Stimulated activated CD4-positive, alpha-beta T cell treated with anti-CD3 and anti-CD28 coated beads, Interleukin-12 subunit alpha, Interleukin-12 subunit beta, amount 100 ng/mL, for 48 hours (primary cell): ENCODE measurements around the gene STK10.

Source experiments
- DNase-seq, 3 donors: peaks; one replicate each; pipeline ENCODE4 v3.0.0-alpha.2; 2020; ENCODE audit warnings: low read depth in 2 of 3, low spot score in 1 of 3

The STK10 gene

DNA sequence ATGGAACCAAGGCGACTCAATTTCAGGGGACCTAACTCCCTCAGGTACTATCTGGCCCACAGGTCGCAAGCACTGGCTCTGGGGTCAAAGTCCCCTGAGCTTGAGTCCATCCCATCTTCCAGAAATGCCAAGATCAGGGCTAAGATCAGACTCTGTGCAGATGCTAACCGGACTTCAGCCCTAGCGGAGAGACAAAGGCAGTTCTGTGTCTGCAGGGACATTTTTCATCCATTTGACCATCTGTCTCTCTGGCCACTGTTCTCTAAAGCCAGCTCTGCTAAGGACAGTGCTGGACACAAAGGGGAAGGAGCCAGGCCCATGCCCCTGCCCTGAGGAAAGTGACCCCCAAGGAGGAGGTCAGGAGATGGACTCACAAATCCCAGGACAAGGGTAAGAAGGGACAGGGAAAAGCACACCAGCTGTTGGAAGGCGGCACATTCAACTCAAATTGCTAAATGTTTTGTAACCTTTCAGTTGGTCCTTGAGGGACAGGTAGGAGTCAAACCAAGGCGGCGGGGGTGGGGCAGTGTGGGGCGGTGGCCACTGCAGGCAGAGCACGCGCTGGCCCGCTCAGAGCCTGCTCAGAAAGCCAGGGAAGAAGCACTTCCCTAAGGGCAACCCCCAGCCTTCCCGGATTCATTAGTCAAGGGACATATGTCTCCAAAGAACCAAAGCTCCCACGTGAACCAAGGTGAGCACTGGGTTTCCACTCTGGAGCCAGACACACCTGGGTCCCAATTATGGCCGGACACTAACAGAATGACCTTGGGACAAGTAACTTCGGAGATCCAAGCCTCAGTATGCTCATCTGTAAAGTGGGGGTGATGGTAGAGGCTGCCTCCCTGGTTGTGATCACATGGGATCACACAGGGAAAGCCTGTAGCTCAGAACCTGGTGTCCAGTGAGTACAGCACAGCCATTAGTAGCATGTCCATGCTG lies 42.8 kb downstream of the STK10 start:
- no peak for DNase-seq

DNA sequence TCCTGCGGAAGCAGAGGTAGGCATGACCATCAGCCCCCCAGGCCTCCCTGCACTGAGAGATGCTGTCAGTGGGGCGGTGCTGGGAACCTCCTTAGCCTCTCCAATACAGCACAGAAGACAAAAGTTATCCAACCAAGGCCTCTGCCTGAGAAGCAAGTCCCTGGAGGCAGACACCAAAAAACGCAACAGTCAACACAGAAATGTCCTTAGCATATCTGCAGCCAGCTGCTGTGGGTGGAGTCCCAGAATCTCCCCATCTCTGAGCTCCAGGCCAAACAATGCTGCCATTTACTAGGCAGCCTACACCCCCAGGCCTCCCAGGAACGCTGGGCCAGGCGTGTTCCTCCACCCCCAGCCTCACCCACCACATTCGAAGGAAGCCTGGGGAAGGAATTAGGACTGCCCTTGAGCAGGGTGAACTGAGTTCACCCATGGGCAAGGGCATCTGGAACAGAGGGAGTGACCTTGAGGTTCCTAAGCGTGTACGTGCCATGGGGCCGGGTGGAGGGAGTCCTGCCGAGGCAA lies 43.7 kb downstream of the STK10 start:
- DNase-seq, result no peak

DNA sequence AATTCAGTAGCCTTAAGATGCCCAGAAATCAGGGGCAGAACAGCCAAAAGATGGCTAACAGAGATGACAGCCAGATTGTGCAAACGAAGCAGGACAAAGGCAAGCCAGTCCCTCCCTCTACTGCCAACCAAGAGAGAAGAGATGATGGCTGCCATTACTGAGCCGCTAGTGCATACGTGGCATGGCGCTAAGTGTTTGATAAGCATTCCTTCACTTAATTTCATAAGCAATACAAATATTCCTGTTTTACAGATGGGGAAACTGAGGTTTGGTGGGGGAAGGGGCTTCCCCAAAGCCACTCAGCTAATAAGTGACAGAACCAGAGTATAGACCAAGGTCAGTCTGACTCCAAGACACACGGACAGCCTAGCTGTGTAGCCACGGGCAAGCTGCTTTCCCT lies 44.1 kb downstream of the STK10 start:
- DNase-seq, result no peak

DNA sequence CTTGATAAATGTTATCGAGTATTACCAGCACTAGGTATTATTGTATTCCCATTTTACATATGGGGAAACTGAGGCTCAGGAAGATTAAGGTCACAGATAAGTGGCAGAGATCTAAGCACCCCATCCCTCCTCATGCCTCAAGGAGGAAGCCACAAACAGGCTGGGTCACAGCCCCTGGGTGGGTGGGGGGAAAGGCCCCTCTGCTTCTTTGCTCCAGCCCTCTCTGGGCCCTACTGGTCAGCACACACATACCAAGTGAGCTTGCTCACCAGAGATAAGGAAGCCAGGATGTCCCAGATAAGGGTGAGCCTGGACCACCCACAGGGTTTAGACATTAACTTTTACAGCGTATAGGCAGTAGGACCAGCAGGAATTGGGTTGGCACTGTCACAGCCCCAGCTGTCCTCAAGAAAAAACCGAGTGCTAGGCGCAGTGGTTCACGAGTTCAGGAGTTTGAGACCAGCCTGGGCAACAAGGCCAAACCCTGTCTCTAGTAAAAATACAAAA lies 45.3 kb downstream of the STK10 start:
- DNase-seq, result no peak

DNA sequence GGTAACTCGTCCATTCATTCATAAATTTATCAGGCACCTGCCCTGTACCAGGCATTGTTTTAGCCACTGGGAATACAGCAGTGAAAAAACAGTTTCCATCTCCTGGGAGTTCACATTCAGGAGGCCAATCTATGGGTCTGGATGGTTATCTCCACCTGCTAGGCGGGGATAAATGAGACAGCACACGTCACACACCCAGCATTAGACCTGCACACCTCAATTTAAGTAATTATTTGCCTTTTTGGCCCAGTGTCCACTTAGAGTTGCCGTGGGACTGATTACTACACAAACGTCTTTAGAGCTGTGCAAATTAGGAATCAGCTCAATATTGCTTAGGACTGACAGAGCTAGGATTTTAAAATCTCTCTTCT lies 46.1 kb downstream of the STK10 start:
- no peak for DNase-seq

DNA sequence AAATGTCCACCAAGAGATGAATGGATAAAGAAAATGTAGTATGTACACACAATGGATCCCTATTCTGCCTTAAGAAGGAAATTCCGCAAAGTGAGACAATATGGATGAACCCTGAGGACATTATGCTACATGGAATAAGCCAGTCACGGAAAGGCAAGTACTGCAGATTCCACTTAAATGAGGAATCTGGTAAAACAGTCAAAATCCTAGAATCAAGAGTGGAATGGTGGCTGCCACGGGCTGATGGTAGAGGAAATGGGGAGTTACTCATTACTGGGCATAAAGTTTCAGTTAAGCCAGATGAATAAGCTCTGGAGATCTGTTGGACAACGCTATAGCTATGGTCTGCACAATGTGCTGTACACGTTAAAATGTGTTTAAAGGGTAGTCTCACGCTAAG lies 47.2 kb downstream of the STK10 start:
- DNase-seq, result no peak

DNA sequence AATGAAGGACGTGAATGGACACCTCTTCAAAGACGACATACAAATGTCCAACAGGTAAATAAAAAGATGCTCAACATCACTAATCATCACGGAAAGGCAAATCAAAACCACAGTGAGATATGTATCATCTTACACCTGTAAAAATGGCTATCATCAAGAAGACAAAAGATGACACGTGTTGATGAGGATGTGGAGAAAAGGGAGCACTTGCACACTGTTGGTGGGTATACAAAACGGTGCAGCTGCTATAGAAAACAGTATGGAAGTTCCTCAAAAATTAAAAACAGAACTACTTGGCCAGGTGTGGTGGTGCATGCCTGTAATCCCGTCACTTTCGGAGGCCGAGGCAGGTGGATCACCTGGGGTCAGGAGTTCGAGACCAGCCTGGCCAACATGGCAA lies 47.9 kb downstream of the STK10 start:
- DNase-seq, result no peak

DNA sequence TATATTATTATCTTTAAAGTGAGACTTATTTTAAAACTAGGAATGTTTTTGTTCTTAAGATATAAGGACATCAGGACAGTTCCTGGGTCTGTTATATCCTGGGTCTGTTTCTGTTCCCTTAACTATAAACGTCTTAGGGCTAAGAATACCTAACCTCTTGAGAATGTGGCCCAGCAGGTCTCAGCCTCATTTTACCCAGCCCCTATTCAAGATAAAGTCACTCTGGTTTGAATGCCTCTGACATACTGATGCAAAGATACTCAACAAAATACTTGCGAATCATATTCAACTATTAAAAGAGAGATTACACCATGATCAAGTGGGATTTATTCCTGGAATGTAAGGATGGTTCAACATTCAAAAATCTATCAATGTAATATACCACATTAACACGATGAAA lies 51.0 kb downstream of the STK10 start:
- no peak for DNase-seq

DNA sequence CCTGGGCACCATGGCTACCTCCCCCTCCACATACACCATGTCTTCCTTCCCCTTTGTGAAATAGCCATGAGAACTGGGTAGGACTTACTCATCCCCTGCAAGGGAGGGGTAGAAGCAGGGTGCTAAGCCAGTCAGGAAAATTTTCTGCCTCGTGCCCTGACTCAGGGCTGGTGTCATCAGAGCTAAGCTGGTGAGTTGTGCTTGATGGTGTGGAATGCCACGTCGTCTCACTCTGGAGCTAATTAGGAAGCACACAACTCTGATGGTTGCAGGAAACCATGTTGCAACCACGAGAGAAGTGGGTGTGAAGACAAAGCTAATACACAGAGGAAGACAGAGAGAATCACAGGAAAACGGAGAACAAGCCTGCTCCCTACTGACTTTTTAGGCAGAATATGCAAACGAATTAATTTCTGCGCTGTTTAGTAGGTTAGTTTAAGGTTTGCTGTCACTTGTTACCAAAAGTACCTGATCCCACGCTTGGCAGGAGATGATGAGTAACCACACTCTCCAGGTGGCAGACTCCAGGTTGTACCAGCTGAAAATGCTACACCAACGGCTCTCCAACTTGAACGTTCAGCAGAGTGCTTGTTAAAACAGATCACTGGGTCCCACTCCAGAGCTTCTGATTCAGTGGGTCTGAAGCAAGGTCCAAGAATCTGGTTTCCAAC lies 54.5 kb downstream of the STK10 start:
- peak; percentile 46 to 59 (median 51) for DNase-seq

DNA sequence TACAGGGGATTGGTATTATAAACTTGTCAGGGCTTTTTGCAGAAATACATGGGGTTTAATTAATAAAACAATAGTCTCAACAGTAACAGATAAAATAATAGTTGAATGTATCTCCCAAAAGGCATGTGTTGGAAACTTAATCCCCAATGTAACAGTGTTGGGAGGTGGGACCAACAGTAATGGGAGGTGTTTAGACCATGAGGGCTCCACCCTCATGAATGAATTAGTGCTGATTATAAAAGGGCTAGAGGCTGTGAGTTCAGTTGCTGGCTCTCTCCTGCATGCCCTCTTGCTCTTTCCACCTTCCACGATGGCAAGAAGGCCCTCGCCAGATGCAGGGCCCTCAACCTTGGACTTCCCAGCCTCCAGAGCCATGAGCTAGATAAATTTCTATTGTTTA lies 56.3 kb downstream of the STK10 start:
- no peak for DNase-seq

DNA sequence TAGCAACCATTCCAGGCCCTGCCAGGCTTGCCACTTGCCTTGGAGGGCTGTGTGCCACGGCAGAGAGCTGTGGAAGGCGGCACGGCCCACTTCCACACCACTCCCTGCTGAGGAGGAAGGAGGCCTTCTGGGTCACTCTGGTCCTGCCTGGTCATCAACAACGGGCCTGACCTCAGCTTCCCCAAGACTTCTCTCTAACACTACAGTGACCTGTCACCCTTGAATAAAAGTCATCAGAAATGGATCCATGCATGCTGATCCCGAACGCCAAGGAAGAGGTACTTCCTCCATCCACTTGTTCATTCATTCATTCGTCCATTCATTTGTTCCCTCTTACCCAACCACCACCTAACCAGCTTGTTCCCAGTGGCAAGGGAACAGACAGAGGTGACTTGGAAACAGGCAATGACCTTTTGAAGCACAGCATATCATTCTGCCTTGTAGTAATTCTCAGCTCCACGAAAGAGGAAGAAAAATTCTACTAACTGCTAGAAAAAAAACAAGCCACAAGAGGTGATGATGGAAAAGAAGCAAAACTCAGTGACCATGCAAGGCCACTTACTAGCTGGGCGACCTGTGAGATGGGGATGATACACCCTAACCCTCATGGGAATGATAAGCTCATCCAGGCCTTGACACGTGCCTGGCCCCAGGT lies 58.6 kb downstream of the STK10 start:
- DNase-seq, result no peak

DNA sequence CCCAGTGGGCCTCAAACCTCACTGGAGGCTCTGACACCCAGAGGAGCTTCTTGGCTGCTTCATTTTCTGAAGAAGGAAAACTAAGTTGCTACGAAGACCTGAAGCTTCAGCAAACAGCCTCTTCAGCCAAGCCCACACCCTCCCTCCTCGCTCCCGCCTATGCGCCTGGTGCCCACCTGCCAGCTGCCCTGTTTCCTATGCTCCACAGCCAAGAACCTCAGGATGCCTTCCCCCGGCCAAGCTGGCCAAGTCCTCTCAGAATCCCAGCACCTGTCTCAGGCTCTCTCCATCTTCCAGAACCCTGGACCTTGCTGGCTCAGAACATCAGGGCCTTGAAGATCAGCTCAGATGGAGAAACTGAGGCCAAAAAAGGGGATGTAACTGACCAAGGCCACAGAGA lies 60.4 kb downstream of the STK10 start:
- DNase-seq, result no peak

DNA sequence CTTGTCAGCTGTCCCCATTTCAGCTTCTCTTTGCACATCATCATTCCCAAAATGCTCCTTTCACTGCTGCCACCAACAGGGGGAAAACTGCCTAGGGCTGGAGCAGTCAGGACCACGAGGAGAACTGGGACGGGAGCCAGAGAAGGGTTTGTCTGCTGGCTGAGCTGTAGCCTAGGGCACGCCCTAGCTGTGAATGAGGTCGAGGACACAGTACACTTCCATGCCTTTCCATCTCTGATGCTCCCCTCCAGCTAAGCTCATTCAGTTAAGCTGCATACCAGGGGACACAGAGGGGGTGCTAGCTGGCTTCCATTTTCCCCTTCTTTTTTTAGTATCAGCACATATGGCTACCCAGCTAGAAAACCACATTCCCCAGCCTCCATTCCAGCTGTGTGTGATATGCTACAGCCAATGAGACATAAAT lies 64.7 kb downstream of the STK10 start:
- no peak for DNase-seq

DNA sequence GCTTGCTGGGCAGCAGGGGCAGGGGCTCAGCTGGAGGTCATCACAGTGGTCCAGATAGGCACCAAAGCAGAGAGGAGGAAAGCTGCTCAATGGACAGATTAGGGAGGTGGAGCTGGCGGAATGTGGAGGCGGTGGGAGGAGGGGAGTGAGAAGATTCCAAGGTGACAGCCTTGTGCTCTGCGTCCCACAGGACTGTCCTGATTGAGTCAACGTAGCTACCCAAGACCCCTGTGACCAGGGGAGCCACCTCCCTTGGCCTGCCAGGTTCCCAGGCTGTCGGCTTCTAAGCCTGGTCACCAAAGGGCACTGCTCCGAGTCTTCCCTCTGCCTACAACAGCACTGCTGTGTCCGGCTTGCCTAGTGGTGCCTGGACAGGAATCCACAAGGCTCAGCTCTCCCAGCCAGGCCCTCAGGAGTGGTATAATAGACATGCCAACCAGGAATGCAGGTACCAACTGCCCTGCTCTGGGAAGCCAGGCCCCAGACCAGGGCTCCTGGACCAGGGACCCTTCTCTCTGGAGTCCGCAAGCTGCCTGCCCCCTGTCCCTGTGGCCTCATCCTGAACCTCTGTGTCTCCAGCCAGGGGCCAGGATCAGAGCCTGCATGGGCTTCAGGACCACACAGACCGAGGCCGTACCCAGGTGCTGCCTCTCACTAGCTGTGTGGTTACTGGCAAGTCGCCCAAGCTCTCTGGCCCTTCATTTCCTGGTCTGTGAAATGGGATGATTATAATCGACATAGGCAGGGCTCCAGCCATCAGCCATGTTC lies 67.9 kb downstream of the STK10 start:
- DNase-seq, result no peak

DNA sequence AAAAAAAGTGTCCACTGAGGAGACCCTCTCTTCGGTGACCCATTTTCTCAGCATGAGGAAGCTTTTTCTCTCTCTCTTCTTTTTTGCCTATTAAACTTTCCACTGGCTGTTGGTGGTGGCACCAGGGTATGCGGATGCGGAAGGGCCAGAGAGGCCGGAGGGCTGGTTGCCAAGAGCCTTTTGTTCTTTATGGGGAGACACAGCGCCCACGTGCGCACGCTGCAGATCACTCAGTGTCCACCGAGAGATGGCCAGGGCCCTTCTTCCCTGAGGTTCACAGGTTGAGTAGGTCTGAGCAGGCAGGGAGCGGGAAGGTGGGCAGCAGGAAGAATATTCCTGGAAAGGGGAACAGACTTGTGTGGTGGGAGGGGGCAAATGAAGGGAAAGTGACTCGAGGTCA lies 69.1 kb downstream of the STK10 start:
- no peak for DNase-seq

DNA sequence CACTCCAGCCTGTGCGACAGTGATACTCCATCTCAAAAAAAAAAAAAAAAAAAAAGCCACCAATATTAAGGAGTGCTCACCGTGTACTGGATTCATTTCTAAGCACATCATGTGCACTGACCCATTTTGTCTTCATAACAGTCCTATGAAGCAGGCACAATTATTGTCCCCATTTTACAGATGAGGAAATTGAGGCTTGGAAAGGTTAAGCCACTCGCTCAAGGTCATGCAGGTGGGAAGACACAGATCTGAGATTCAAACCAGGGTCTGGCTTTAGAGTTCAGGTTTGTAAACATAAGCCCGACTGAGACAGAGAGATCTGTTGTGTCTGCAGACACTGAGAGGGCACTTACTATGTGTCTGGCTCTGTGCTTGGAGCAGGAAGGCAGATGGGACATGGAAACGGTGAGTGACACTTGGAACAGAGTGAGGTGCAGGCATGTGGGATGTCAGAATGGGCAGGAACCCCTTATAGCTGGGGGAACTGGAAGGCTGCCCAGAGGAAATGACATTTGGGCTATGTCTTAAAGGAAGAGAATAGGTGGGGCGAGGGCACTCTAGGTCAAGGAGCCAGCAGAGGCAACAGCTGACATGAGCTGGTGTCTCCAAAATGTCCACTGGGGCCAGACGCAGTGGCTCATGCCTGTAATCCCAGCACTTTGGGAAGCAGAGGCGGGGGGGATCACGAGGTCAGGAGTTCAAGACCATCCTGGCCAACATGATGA lies 69.9 kb downstream of the STK10 start:
- DNase-seq, result no peak

DNA sequence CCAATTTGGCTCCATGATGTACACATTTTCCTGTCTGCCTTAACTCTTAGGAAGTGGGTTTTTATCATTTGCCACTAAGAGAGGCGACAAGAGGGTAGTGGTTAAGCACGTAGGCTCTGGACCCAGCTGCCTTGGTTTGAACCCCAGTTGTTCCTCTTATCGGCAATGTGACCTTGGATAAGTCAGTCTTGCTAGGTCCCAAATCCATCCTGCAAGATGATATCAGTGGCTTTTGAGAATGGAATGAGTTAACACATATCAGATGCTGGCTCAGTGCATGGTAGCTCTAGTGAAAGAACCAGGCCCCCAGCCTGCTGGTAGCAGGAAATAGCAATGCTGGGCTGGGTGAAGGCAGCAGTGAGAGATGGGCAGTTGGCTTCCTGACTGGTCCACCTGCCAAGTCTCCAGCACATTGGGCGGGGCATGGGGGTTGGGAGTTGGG lies 72.5 kb downstream of the STK10 start:
- no peak for DNase-seq

DNA sequence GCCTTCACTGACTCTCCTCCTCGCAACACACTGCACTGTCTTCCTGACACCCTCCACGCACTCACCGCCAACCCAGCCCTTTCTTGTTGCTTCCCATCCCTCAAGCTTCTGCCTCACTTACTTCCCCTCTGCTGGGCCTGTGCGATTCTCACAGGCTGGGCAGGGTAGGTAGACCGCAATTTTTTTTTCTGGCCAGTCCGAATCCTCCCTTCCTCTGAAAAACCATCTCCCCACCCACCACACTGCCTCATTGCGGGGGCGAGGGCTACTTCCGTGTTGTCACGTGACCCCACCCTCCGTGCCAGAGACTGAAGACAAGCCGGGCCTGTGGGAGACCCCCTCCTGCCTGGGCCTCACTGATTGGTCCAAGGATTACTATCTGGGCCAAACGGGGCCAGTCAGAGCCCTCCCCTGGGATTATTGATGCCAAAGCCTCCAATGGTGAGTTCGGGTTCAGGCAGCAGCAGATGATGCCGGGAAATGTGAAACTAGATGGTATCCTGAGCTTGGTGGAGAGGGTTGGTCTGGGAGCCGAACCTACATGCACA lies 73.1 kb downstream of the STK10 start:
- peak; percentile 81 to 83 (median 83) for DNase-seq

DNA sequence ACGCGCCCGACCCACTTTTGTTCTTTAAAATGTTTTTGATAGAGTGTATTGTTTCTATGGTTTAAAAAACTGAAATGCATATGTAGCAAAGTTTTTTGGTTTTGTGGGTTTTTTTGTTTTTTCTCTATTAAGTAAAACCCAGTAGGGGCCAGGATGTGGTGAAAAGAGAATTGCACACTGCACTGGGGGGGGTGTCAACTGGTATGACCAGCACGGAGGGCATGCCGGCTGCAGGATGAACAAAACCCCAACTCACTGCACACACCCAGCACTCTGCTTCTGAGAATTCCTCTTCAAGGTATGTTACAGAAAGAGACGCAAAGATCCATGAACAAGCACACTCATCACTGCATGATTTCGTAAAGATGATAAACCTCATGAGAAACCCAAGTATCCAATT lies 75.0 kb downstream of the STK10 start:
- DNase-seq, result peak; percentile 61 to 67 (median 62)

DNA sequence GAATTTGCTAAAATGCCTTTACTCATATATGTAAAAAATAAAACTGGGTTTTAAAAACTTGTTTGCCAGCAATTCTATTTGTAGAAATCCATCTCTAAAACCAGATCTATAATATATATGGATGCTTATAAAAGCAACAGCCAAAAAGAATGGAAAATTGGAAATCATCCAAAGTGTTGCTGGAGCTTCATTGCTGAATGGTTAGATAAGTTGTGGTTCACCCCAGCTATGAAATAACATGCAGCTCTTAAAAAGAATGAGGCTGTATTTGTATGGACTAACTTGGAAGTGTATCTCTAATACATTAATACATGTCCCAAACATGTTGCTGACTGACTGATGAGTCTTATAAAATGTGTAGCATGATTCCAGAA lies 76.2 kb downstream of the STK10 start:
- DNase-seq, result no peak
